ENCODE results near the gene SORT1.

Gene SORT1

GRCh38 chr1:109365642-109366204 lies 32.0 kb downstream of the SORT1 start:
- H3K4me3 ChIP-seq (IDR thresholded peaks at IDR 0.05; ENCODE audit: insufficient read depth, low read depth, low read length): no peak overlapping the region
- H3K4me1 ChIP-seq (ENCODE audit: low read depth, poor library complexity, severe bottlenecking): peaks cover 32% of the 10 kb centered on the region
- H2AFZ ChIP-seq (ENCODE audit: low read depth): no peak overlapping the region
- H3K79me2 ChIP-seq (ENCODE audit: insufficient read depth, low read depth): no peaks in the 10 kb centered on the region
- H3K4me2 ChIP-seq: no peak overlapping the region
- no peak overlapping the region for H3K27ac ChIP-seq
- no peaks in the 10 kb centered on the region for H4K20me1 ChIP-seq (ENCODE audit: insufficient read depth)
- no peak for TF ChIP-seq CTCF (conservative IDR thresholded peaks at IDR 0.05; ENCODE audit: low read depth, low read length)
- no peak overlapping the region for H3K9ac ChIP-seq
- no peaks in the 10 kb centered on the region for H3K27me3 ChIP-seq (ENCODE audit: insufficient read depth, low read depth)
- no peaks in the 10 kb centered on the region for H3K36me3 ChIP-seq (ENCODE audit: insufficient read depth)

DNA sequence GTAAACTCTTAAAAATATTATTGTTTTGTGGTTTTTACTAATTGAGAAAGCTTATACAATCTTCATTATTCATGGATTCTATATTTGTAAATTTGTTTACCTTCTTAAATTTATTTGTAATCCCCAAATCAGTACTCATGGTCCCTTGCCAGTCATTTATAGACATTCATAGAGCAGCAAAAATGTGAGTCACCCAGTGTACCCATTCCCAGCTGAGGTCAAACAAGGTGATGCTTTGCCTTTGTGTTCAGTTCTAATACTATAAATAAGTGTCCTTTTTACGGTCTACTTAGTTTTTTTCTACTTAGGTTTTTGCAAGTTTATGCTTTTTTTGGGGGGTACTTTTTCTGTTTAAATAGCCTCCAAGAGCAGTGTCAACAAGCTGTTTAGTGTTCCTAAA lies 36.1 kb downstream of the SORT1 start:
- Histone ChIP-seq H3K9ac (no peak overlapping the region), H4K20me1 (ENCODE audit: insufficient read depth) (no peaks in the 10 kb centered on the region), H3K79me2 (ENCODE audit: insufficient read depth, low read depth) (no peaks in the 10 kb centered on the region), H3K27me3 (ENCODE audit: insufficient read depth, low read depth) (no peaks in the 10 kb centered on the region), H2AFZ (ENCODE audit: low read depth) (no peak overlapping the region), H3K36me3 (ENCODE audit: insufficient read depth) (no peaks in the 10 kb centered on the region), H3K4me3 (IDR thresholded peaks at IDR 0.05; ENCODE audit: insufficient read depth, low read depth, low read length) (no peak overlapping the region), H3K4me1 (ENCODE audit: low read depth, poor library complexity, severe bottlenecking) (peaks cover 7% of the 10 kb centered on the region), H3K27ac (no peak overlapping the region), H3K4me2 (no peak overlapping the region)
- TF ChIP-seq CTCF (conservative IDR thresholded peaks at IDR 0.05; ENCODE audit: low read depth, low read length): no peak

- Histone ChIP-seq H3K4me3 (IDR thresholded peaks at IDR 0.05; ENCODE audit: insufficient read depth, low read depth, low read length) (no peak overlapping the region), H3K4me2 (no peak overlapping the region), H3K27me3 (ENCODE audit: insufficient read depth, low read depth) (no peaks in the 10 kb centered on the region), H3K9ac (no peak overlapping the region), H3K27ac (no peak overlapping the region), H3K4me1 (ENCODE audit: low read depth, poor library complexity, severe bottlenecking) (peaks cover 7% of the 10 kb centered on the region), H4K20me1 (ENCODE audit: insufficient read depth) (no peaks in the 10 kb centered on the region), H2AFZ (ENCODE audit: low read depth) (no peak overlapping the region), H3K79me2 (ENCODE audit: insufficient read depth, low read depth) (no peaks in the 10 kb centered on the region), H3K36me3 (ENCODE audit: insufficient read depth) (no peaks in the 10 kb centered on the region)
- no peak for TF ChIP-seq CTCF (conservative IDR thresholded peaks at IDR 0.05; ENCODE audit: low read depth, low read length)
These were observed 36.6 kb downstream of the SORT1 start for GRCh38 chr1:109361069-109361468.

DNA sequence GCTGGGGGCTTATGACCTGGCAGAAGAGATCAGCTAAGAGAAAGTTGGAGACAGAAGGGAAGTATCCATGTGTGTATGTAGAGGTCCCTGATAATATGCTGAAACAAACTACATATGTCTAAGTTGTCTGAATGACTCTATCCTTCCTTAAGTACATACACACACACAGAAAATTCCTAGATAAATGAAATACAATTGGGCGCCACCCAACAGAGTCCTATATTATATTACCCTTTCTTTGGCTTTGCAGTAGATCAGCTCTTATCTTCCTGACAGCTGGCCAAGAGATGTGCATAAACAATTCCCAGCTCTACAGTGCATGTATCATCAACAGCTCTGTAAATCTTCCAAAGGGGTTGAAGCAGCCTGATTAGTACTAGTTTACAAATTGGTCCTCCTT lies 40.1 kb downstream of the SORT1 start:
- no peak overlapping the region for H2AFZ ChIP-seq (ENCODE audit: low read depth)
- H3K4me2 ChIP-seq: no peak overlapping the region
- H3K9ac ChIP-seq: no peak overlapping the region
- no peaks in the 10 kb centered on the region for H3K36me3 ChIP-seq (ENCODE audit: insufficient read depth)
- no peaks in the 10 kb centered on the region for H3K79me2 ChIP-seq (ENCODE audit: insufficient read depth, low read depth)
- no peaks in the 10 kb centered on the region for H3K4me1 ChIP-seq (ENCODE audit: low read depth, poor library complexity, severe bottlenecking)
- H3K4me3 ChIP-seq (IDR thresholded peaks at IDR 0.05; ENCODE audit: insufficient read depth, low read depth, low read length): no peak overlapping the region
- no peaks in the 10 kb centered on the region for H3K27me3 ChIP-seq (ENCODE audit: insufficient read depth, low read depth)
- H3K27ac ChIP-seq: no peak overlapping the region
- no peak for TF ChIP-seq CTCF (conservative IDR thresholded peaks at IDR 0.05; ENCODE audit: low read depth, low read length)
- H4K20me1 ChIP-seq (ENCODE audit: insufficient read depth): no peaks in the 10 kb centered on the region
